Endothelial cell of umbilical vein (primary cell): ENCODE measurements around the gene CASP14. TPM values are rescaled to one million over a fixed set of nuclear protein-coding genes. Genes with fewer than 3 reads are reported as not detected.

Source experiments
- BruUV-seq: library from RNA; stranded (reverse); fragments of 400-500 nt; replicated peaks from 2 replicates; lab custom pipeline; 2021; lab: Mats Ljungman, UMichigan
- CTCF ChIA-PET: fragments of 300-600, 350-600 bp; sonication (Branson Sonifier 250); formaldehyde crosslinking; loops from one replicate; lab custom pipeline; 2021; ENCODE audit warnings: antibody characterized with exemption, inconsistent platforms; lab: Charles Lee
- POLR2A ChIA-PET: fragments of 300-600, 350-600 bp; sonication (Branson Sonifier 250); formaldehyde crosslinking; loops from one replicate; lab custom pipeline; 2021; ENCODE audit warnings: antibody characterized with exemption, inconsistent platforms; lab: Charles Lee
- DNase-seq: peaks from one replicate; pipeline ENCODE4 v3.0.0-alpha.2; 2011; ENCODE audit warnings: low read depth, low spot score
- FAIRE-seq: peaks from 2 replicates; lab custom pipeline; 2011; peaks lifted over from hg19 to GRCh38; lab: Jason Lieb, UNC
- H2AFZ ChIP-seq: 2 replicates; pipeline ENCODE4 v1.6.0; 2012; ENCODE audit warnings: low read depth, low read length, control low read depth, inconsistent platforms
- H3K27ac ChIP-seq: 2 replicates; pipeline ENCODE4 v1.5.1; 2011; ENCODE audit warnings: low read depth, mild to moderate bottlenecking, control low read depth, low read length, moderate library complexity; ENCODE audit not compliant: insufficient read depth
- H3K27me3 ChIP-seq, 2 experiments: 2 replicates each; pipeline versions ENCODE4 v1.6.0 to v1.6.1; 2011; ENCODE audit warnings: low read length in 2 of 2, mixed read lengths in 1 of 2; ENCODE audit not compliant: control insufficient read depth in 2 of 2, insufficient read depth in 2 of 2
- H3K36me3 ChIP-seq, 2 experiments: 2 replicates in 1 of 2; 3 replicates in 1 of 2; pipeline ENCODE4 v1.5.1; 2011; ENCODE audit warnings: low read length in 2 of 2, mild to moderate bottlenecking in 1 of 2, moderate library complexity in 1 of 2; ENCODE audit not compliant: control insufficient read depth in 2 of 2, insufficient read depth in 2 of 2; ENCODE audit errors: extremely low read depth in 1 of 2
- H3K4me1 ChIP-seq: 3 replicates; pipeline ENCODE4 v1.5.1; 2011; ENCODE audit warnings: mild to moderate bottlenecking, low read length; ENCODE audit not compliant: control insufficient read depth, insufficient read depth; ENCODE audit errors: extremely low read depth
- H3K4me2 ChIP-seq: 2 replicates; pipeline ENCODE4 v1.6.1; 2011; ENCODE audit warnings: low read length, control low read depth, mixed read lengths; ENCODE audit not compliant: insufficient read depth
- H3K4me3 ChIP-seq, 3 experiments: fragments of 200-600 bp in 1 of 3; sonication (generic), shearing (Covaris generic) in 1 of 3; replicated peaks in 1 of 3; 2 replicates each; pipeline ENCODE4 v1.5.1; 2011 to 2016; ENCODE audit warnings: control low read depth in 3 of 3, low read length in 3 of 3, mild to moderate bottlenecking in 2 of 3, inconsistent platforms in 1 of 3, low read depth in 1 of 3, moderate library complexity in 1 of 3; ENCODE audit not compliant: insufficient read depth in 1 of 3
- H3K79me2 ChIP-seq: 2 replicates; pipeline ENCODE4 v1.6.0; 2012; ENCODE audit warnings: low read length, inconsistent platforms; ENCODE audit not compliant: control insufficient read depth, insufficient read depth
- H3K9ac ChIP-seq: replicated peaks from 2 replicates; pipeline ENCODE3; 2011; ENCODE audit warnings: low read length, control low read depth; ENCODE audit not compliant: insufficient read depth; ENCODE audit errors: extremely low read depth
- H3K9me1 ChIP-seq: replicated peaks from 3 replicates; pipeline ENCODE4 v1.6.0; 2011; ENCODE audit warnings: mild to moderate bottlenecking, low read length; ENCODE audit not compliant: control insufficient read depth, insufficient read depth; ENCODE audit errors: extremely low read depth
- H3K9me3 ChIP-seq: replicated peaks from 2 replicates; pipeline ENCODE4 v1.5.1; 2012; ENCODE audit warnings: low read length, inconsistent platforms; ENCODE audit not compliant: control insufficient read depth, insufficient read depth
- H4K20me1 ChIP-seq: replicated peaks from 2 replicates; pipeline ENCODE3; 2011; ENCODE audit warnings: mild to moderate bottlenecking, low read length; ENCODE audit not compliant: control insufficient read depth, insufficient read depth; ENCODE audit errors: extremely low read depth
- CTCF ChIP-seq, 2 donors: IDR thresholded peaks; 1 replicate in 1 of 2; 2 replicates in 1 of 2; pipeline ENCODE4 v1.5.1; 2011; ENCODE audit warnings: low read length in 2 of 2, mild to moderate bottlenecking in 2 of 2, moderate library complexity in 2 of 2, control low read depth in 1 of 2, inconsistent platforms in 1 of 2, low read depth in 1 of 2; ENCODE audit not compliant: insufficient read depth in 1 of 2; ENCODE audit errors: extremely low read depth in 1 of 2
- EZH2 ChIP-seq: IDR thresholded peaks from 2 replicates; pipeline ENCODE4 v1.6.1; 2012; ENCODE audit warnings: borderline replicate concordance, low read depth, mild to moderate bottlenecking, moderate library complexity, low read length, inconsistent platforms; ENCODE audit not compliant: severe bottlenecking
- FOS ChIP-seq: IDR thresholded peaks from 2 replicates; pipeline ENCODE4 v1.6.1; 2011; ENCODE audit warnings: mild to moderate bottlenecking, low read length, moderate library complexity, borderline replicate concordance; ENCODE audit not compliant: insufficient read depth
- GATA2 ChIP-seq: IDR thresholded peaks from 2 replicates; pipeline ENCODE4 v1.7.0; 2011; ENCODE audit warnings: low read depth, mild to moderate bottlenecking, moderate library complexity, mixed read lengths, low read length; ENCODE audit not compliant: insufficient read length, insufficient read depth
- JUN ChIP-seq: IDR thresholded peaks from 2 replicates; pipeline ENCODE4 v1.6.1; 2011; ENCODE audit warnings: borderline replicate concordance, low read depth; ENCODE audit not compliant: insufficient read length, insufficient read depth
- MAX ChIP-seq: IDR thresholded peaks from 2 replicates; pipeline ENCODE4 v1.6.1; 2011; ENCODE audit not compliant: insufficient read depth, insufficient read length
- MYC ChIP-seq: IDR thresholded peaks from one replicate; pipeline ENCODE4 v1.6.1; 2011; ENCODE audit warnings: mild to moderate bottlenecking, low read depth, low read length
- POLR2A ChIP-seq: IDR thresholded peaks from 2 replicates; pipeline ENCODE4 v1.6.1; 2012; ENCODE audit warnings: low read depth, mild to moderate bottlenecking, control low read depth, low read length
- POLR2AphosphoS5 ChIP-seq: IDR thresholded peaks from 2 replicates; pipeline ENCODE4 v1.6.1; 2012; ENCODE audit warnings: low read depth, mild to moderate bottlenecking, control low read depth, low read length, moderate library complexity; ENCODE audit not compliant: insufficient read depth
- dilution Hi-C: fragments of 300-500 bp; cut with MboI; formaldehyde crosslinking; loops from one replicate; pipeline ENCODE4 v1.15.0; 2019; ENCODE audit warnings: low sequenced_read_pairs; ENCODE audit not compliant: extremely low pct_ligation_motif_present
- intact Hi-C: fragments of 100-400 bp; cut with micrococcal nuclease; formaldehyde crosslinking; loops from one replicate; pipeline ENCODE4 v1.10.0; 2022
- polyA plus RNA-seq, 4 experiments: library from polyadenylated mRNA; depleted of rRNA in 3 of 4; stranded (reverse) in 3 of 4; unstranded in 1 of 4; fragments of >200 nt; gene quantifications; 2 replicates each; pipeline versions ENCODE4 v1.2.1 to v1.2.3, GENCODE V29; 2011 to 2012; ENCODE audit warnings: missing spikeins in 1 of 4
- total RNA-seq: library from RNA; stranded (reverse); gene quantifications from 2 replicates; pipeline ENCODE4 v1.2.3, GENCODE V29; 2021

The CASP14 gene
- total and polyA plus RNA-seq, 2 donors (not counting 3 experiments of a cell fraction or from before 2014, with no cell fraction given), result not detected

- Histone ChIP-seq H4K20me1 (no peaks in the 10 kb centered on the region), H3K4me3 (no peak overlapping the region), H3K79me2 (no peaks in the 10 kb centered on the region), H2AFZ (no peak overlapping the region), H3K4me1 (no peaks in the 10 kb centered on the region), H3K9me1 (no peaks in the 10 kb centered on the region), H3K27me3 (no peaks in the 10 kb centered on the region), H3K36me3 (no peaks in the 10 kb centered on the region), H3K9ac (no peak overlapping the region), H3K4me2 (no peak overlapping the region), H3K27ac (no peak overlapping the region), H3K9me3 (no peaks in the 10 kb centered on the region)
- POLR2A ChIA-PET, result no interaction called here
- CTCF ChIA-PET, result no interaction called here
- TF ChIP-seq CTCF (IDR thresholded peaks at IDR 0.05; ENCODE audit: extremely low read depth in 1 of 2, insufficient read depth in 1 of 2, low read depth in 1 of 2, low read length in 2 of 2), result no peak
- TF ChIP-seq MAX, result no peak
- no TSS peak for BruUV-seq
- intact Hi-C loops, result no loop called here
- FAIRE-seq (no peak), DNase-seq (no peak)
- dilution Hi-C loops, result no loop called here
Measured at GRCh38 chr19:15072930-15073647, 23.8 kb downstream of the CASP14 start.

- FAIRE-seq (no peak), DNase-seq (no peak)
Measured at GRCh38 chr19:15074371-15074770, 25.1 kb downstream of the CASP14 start.

More at GRCh38 chr19:15074371-15074770, 25.1 kb downstream of the CASP14 start:
- Histone ChIP-seq H3K27ac (no peak overlapping the region), H3K9ac (no peak overlapping the region), H2AFZ (no peak overlapping the region), H3K4me1 (no peaks in the 10 kb centered on the region), H3K9me3 (no peaks in the 10 kb centered on the region), H3K79me2 (no peaks in the 10 kb centered on the region), H3K9me1 (no peaks in the 10 kb centered on the region), H3K27me3 (no peaks in the 10 kb centered on the region), H3K4me3 (no peak overlapping the region), H3K4me2 (no peak overlapping the region), H4K20me1 (no peaks in the 10 kb centered on the region), H3K36me3 (no peaks in the 10 kb centered on the region)
- dilution Hi-C loops, result no loop called here
- BruUV-seq, result no TSS peak
- TF ChIP-seq MYC (no peak), EZH2 (no peak), MAX (no peak), CTCF (IDR thresholded peaks at IDR 0.05; ENCODE audit: extremely low read depth in 1 of 2, insufficient read depth in 1 of 2, low read depth in 1 of 2, low read length in 2 of 2) (no peak), GATA2 (no peak), FOS (no peak), JUN (no peak), POLR2A (no peak), POLR2AphosphoS5 (no peak)
- intact Hi-C loops, result no loop called here
- CTCF ChIA-PET, result no interaction called here
- POLR2A ChIA-PET, result no interaction called here
